HG02884 (cell line): ENCODE measurements around the gene MYCN.

Experiments used
- ATAC-seq: cut with Tn5 transposase; IDR thresholded peaks from one replicate; pipeline ENCODE4 v1.9.1; 2021; ENCODE audit warnings: mild to moderate bottlenecking, moderate library complexity; ENCODE audit not compliant: unreplicated experiment

The MYCN gene

GRCh38 chr2:15974565-15975260, 34.4 kb downstream of the MYCN start:
- ATAC-seq = no peak

- no peak for ATAC-seq
Observed at GRCh38 chr2:15975261-15975600, 34.9 kb downstream of the MYCN start.

- no peak for ATAC-seq
Observed at GRCh38 chr2:15975676-15976075, 35.3 kb downstream of the MYCN start.

GRCh38 chr2:15976354-15976753, 36.0 kb downstream of the MYCN start:
- ATAC-seq = no peak

GRCh38 chr2:15979051-15979758, 38.9 kb downstream of the MYCN start:
- no peak for ATAC-seq

GRCh38 chr2:15979759-15980604, 39.6 kb downstream of the MYCN start:
- no peak for ATAC-seq

GRCh38 chr2:15980605-15981098, 40.3 kb downstream of the MYCN start:
- ATAC-seq = no peak

- ATAC-seq = no peak
Observed at GRCh38 chr2:15981646-15982045, 41.3 kb downstream of the MYCN start.

- ATAC-seq = no peak
Observed at GRCh38 chr2:15982285-15983044, 42.1 kb downstream of the MYCN start.

- ATAC-seq = no peak
Observed at GRCh38 chr2:15983496-15983895, 43.1 kb downstream of the MYCN start.

GRCh38 chr2:15984368-15985255, 44.3 kb downstream of the MYCN start:
- ATAC-seq = no peak

- ATAC-seq = no peak
Observed at GRCh38 chr2:15985531-15985930, 45.2 kb downstream of the MYCN start.

GRCh38 chr2:15986068-15986560, 45.8 kb downstream of the MYCN start:
- ATAC-seq = no peak

GRCh38 chr2:15986644-15987043, 46.3 kb downstream of the MYCN start:
- no peak for ATAC-seq

GRCh38 chr2:15988733-15989132, 48.4 kb downstream of the MYCN start:
- ATAC-seq = no peak

- no peak for ATAC-seq
Observed at GRCh38 chr2:15989559-15989958, 49.2 kb downstream of the MYCN start.

GRCh38 chr2:15990151-15991101, 50.1 kb downstream of the MYCN start:
- ATAC-seq = no peak

GRCh38 chr2:15991231-15991630, 50.9 kb downstream of the MYCN start:
- ATAC-seq = no peak
